ENCODE data around the gene RASGRP2. TPM values are rescaled to one million over a fixed set of nuclear protein-coding genes. Genes with fewer than 3 reads are reported as not detected.

RASGRP2 gene
- total RNA-seq, 1 experiment from 2014 or later: 26.9 TPM

DNA sequence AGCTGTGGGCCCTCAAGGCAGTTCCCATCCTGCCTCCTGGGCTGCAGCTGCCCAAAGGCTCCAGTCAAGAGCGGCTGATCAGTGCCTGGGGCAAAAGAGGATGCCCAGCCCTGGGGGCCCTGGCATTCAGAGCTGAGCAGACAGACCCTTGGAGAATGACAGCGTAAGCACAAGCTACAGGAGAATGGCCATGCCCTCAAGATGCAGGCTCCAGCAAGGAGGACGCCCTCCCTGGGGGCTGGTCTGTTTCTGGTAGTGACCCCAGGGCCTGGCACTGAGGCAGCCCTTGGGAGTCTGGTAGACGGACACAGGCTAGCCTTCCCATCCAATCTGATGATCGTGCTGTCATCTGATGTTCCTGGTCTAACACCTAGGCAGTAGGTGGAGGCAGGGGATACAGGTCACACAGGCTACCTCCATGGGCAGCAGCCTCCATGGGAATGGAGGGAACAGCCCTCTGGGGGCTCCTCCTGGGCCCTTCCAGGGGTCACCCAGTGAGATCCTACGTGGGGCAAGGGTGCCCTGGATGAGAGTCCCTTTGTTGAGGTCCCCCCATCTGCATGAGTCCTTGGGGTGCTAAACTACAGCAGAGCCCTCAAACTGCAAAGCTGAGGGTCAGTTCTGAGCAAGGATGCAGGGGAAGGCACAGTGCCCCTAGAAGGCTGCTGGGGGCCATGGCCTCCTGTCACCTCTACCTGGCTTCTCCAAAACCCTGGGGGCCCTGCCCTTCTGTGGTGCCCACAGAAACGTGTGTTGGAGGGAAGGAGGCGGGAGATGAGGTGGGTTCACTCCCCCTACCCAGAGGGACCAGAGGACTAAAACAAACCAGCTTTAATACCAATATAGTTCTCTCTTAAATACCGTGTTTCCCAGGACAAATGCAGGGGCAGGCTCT lies 44.6 kb upstream of the RASGRP2 start:
- Histone ChIP-seq H3K23ac (ENCODE audit: insufficient read length, low read depth, low read length) (no peak overlapping the region), H4K8ac (replicated peaks; ENCODE audit: insufficient read length, low read depth, low read length) (no peak overlapping the region), H3K27ac (ENCODE audit: insufficient read length, low read depth, low read length) (no peak overlapping the region), H3K14ac (ENCODE audit: insufficient read depth, low read length) (no peak overlapping the region; the same call in 1 of the 2 replicates), H2BK12ac (ENCODE audit: insufficient read length, low read depth, low read length) (no peak overlapping the region), H3K4me2 (ENCODE audit: insufficient read depth, insufficient read length, low read length) (no peak overlapping the region), H4K5ac (ENCODE audit: insufficient read length, low read depth, low read length) (no peak overlapping the region), H2AK5ac (ENCODE audit: insufficient read length, low read length) (no peak overlapping the region), H3K23me2 (ENCODE audit: insufficient read length, low read depth, low read length, poor library complexity, severe bottlenecking) (no peaks in the 10 kb centered on the region), H2BK20ac (ENCODE audit: low read depth, low read length, poor library complexity, severe bottlenecking) (no peak overlapping the region), H3K4ac (ENCODE audit: low read depth, low read length) (no peak overlapping the region), H2BK120ac (ENCODE audit: low read depth, low read length, poor library complexity, severe bottlenecking) (no peak overlapping the region), H3K18ac (ENCODE audit: insufficient read length, low read depth, low read length) (no peak overlapping the region), H3K56ac (ENCODE audit: insufficient read length, low read depth, low read length) (no peak overlapping the region), H3K4me1 (ENCODE audit: insufficient read depth, low read length) (no peaks in the 10 kb centered on the region), H3K27me3 (ENCODE audit: insufficient read depth, low read length) (no peaks in the 10 kb centered on the region), H2AFZ (ENCODE audit: low read length) (no peak overlapping the region), H3K9ac (ENCODE audit: extremely low read depth, insufficient read length, low read length) (no peak overlapping the region), H2BK15ac (ENCODE audit: low read depth, low read length) (no peak overlapping the region), H3K79me2 (ENCODE audit: insufficient read depth, low read length) (no peaks in the 10 kb centered on the region), H3T11ph (ENCODE audit: low read length) (no peak overlapping the region), H4K91ac (ENCODE audit: insufficient read length, low read depth, low read length) (no peak overlapping the region), H2BK5ac (ENCODE audit: insufficient read length, low read length) (no peak overlapping the region), H3K79me1 (ENCODE audit: insufficient read depth, low read depth, low read length, poor library complexity, severe bottlenecking) (no peaks in the 10 kb centered on the region), H4K20me1 (ENCODE audit: control insufficient read depth, insufficient read depth, insufficient read length) (no peaks in the 10 kb centered on the region), H3K9me3 (ENCODE audit: control insufficient read depth, low read depth, low read length) (no peaks in the 10 kb centered on the region)
- Mint-ChIP-seq H3K4me3 (no peak overlapping the region), H3K27me3 (ENCODE audit: low read depth) (no peaks in the 10 kb centered on the region), H3K9me3 (no peaks in the 10 kb centered on the region), H3K27ac (peak overlapping the region in 1 of 3 experiments; percentile 91; a peak in 1 of 7 replicates), H3K36me3 (ENCODE audit: insufficient read depth in 1 of 3, low read depth in 3 of 3) (peaks cover 0 to 6% (median 2%) of the 10 kb centered on the region in 3 experiments; a peak in 2 of 7 replicates), H3K4me1 (0 out of 4 replicates have a peak, but pooled peaks cover 0 to 2% of the 10 kb centered on the region in 2 experiments)
- TF ChIP-seq, protein P1, sequence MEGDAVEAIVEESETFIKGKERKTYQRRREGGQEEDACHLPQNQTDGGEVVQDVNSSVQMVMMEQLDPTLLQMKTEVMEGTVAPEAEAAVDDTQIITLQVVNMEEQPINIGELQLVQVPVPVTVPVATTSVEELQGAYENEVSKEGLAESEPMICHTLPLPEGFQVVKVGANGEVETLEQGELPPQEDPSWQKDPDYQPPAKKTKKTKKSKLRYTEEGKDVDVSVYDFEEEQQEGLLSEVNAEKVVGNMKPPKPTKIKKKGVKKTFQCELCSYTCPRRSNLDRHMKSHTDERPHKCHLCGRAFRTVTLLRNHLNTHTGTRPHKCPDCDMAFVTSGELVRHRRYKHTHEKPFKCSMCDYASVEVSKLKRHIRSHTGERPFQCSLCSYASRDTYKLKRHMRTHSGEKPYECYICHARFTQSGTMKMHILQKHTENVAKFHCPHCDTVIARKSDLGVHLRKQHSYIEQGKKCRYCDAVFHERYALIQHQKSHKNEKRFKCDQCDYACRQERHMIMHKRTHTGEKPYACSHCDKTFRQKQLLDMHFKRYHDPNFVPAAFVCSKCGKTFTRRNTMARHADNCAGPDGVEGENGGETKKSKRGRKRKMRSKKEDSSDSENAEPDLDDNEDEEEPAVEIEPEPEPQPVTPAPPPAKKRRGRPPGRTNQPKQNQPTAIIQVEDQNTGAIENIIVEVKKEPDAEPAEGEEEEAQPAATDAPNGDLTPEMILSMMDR (conservative IDR thresholded peaks at IDR 0.05): no peak
- DNase-seq: no peak
- no CpG with 5 or more reads among the region's 9 CpGs for WGBS (ENCODE audit: extremely low coverage, insufficient read length, low lambda C conversion rate)
